ENCODE measurements around the gene PEAK1. TPM values are rescaled to one million over a fixed set of nuclear protein-coding genes. Genes with fewer than 3 reads are reported as not detected.

The PEAK1 gene
- polyA plus RNA-seq, 2 of the 4 experiments (the other 2 are of a cell fraction) = 7.5 to 13.7 TPM

GRCh38 chr15:77070495-77071304 lies 349.2 kb downstream of the PEAK1 start, which contains the start of gene TSPAN3 (continued):
- TF ChIP-seq CHD4 (IDR thresholded peaks at IDR 0.05; ENCODE audit: borderline replicate concordance) = no peak
- no peak for TF ChIP-seq USF2 (IDR thresholded peaks at IDR 0.05)
- no peak for TF ChIP-seq FOSB (CRISPR knock-in tag; IDR thresholded peaks at IDR 0.05)
- TF ChIP-seq GATA3 (IDR thresholded peaks at IDR 0.05; ENCODE audit: borderline replicate concordance) = 0 out of 2 replicates have a peak, but pooled peaks have one; percentile 5

- under 1% methylated on average over 5 of the region's 18 CpGs for WGBS (ENCODE audit: missing lambda C conversion rate)
- ATAC-seq = no peak; a peak in 1 of 6 replicates
These were observed 349.8 kb downstream of the PEAK1 start for GRCh38 chr15:77070180-77070494.

GRCh38 chr15:77069521-77070121 lies 350.3 kb downstream of the PEAK1 start:
- no peaks in the 10 kb centered on the region for H3K9me3 ChIP-seq
- TF ChIP-seq RNF2 (IDR thresholded peaks at IDR 0.05; ENCODE audit: borderline replicate concordance, low read depth) (no peak), NPAS2 (CRISPR knock-in tag; IDR thresholded peaks at IDR 0.05; ENCODE audit: borderline replicate concordance) (no peak), GATA3 (IDR thresholded peaks at IDR 0.05; ENCODE audit: borderline replicate concordance) (0 out of 2 replicates have a peak, but pooled peaks have one; percentile 6)
- no peak for ATAC-seq
- peaks cover 53% of the 10 kb centered on the region for H3K4me1 ChIP-seq
- peak overlapping the region; percentile 81 to 92 for H3K27ac ChIP-seq
- 37% methylated on average over 13 of the region's 13 CpGs for WGBS (ENCODE audit: missing lambda C conversion rate)
- CTCF ChIA-PET = interaction anchor here (0.8 to 1.3 kb wide), 3 partner anchors 8 to 474 kb away, joined by 3 to 4 read pairs (median 3); no protein-coding TSS in a partner anchor
- H3K4me2 ChIP-seq = peak overlapping the region; percentile 91
- FAIRE-seq = no peak
- peak overlapping the region; percentile 64 for H3K4me3 ChIP-seq
- DNase-seq (ENCODE audit: low read depth in 1 of 2, low spot score in 1 of 2) = peak in 1 of 2 experiments; percentile 50
- POLR2A ChIA-PET = interaction anchor here (0.6 to 0.9 kb wide), 2 partner anchors 9 to 347 kb away, joined by 3 read pairs; no protein-coding TSS in a partner anchor

More at GRCh38 chr15:77070180-77070494, 349.8 kb downstream of the PEAK1 start:
- no peak for DNase-seq (ENCODE audit: low read depth in 1 of 2, low spot score in 1 of 2)
- ChIA-PET CTCF (interaction anchor here (0.8 to 1.3 kb wide), 2 partner anchors 45 to 473 kb away, joined by 3 to 4 read pairs; no protein-coding TSS in a partner anchor), POLR2A (no interaction called here)
- peak overlapping the region; percentile 91 for H3K4me2 ChIP-seq
- H3K9me3 ChIP-seq = no peaks in the 10 kb centered on the region
- H3K4me3 ChIP-seq = peak overlapping the region; percentile 64
- H3K27ac ChIP-seq = peak overlapping the region; percentile 81 to 92
- FAIRE-seq = no peak
- H3K4me1 ChIP-seq = peaks cover 47% of the 10 kb centered on the region
- no peak for TF ChIP-seq JUN (IDR thresholded peaks at IDR 0.05)
- TF ChIP-seq MYC (IDR thresholded peaks at IDR 0.05; ENCODE audit: borderline replicate concordance, low read length) = no peak
- TF ChIP-seq GATA3 (IDR thresholded peaks at IDR 0.05; ENCODE audit: borderline replicate concordance) = 0 out of 2 replicates have a peak, but pooled peaks have one; percentile 5
- no peak for TF ChIP-seq ATOH8 (CRISPR knock-in tag; IDR thresholded peaks at IDR 0.05; ENCODE audit: low read depth)

- FAIRE-seq = peak; percentile 23
- 94% methylated on average over 7 of the region's 7 CpGs for WGBS (ENCODE audit: missing lambda C conversion rate)
- no peak overlapping the region for H3K4me3 ChIP-seq
- ChIA-PET CTCF (interaction anchor here (1.3 kb wide), 1 partner anchor 475 kb away, joined by 4 read pairs; no protein-coding TSS in a partner anchor), POLR2A (no interaction called here)
- no peak overlapping the region; a peak in 1 of 6 replicates for H3K27ac ChIP-seq
- H3K4me1 ChIP-seq = peaks cover 62% of the 10 kb centered on the region
- ATAC-seq = no peak
- peak overlapping the region; percentile 91; the same call in 2 of the 3 replicates for H3K4me2 ChIP-seq
- TF ChIP-seq CEBPB (IDR thresholded peaks at IDR 0.05) (no peak), FOSL2 (IDR thresholded peaks at IDR 0.05) (no peak), FOSL2 (CRISPR knock-in tag; IDR thresholded peaks at IDR 0.05) (no peak), ESRRA (IDR thresholded peaks at IDR 0.05; ENCODE audit: borderline replicate concordance, low read length) (no peak), E2F6 (IDR thresholded peaks at IDR 0.05; ENCODE audit: borderline replicate concordance, low read depth) (no peak)
- DNase-seq (ENCODE audit: low read depth in 1 of 2, low spot score in 1 of 2) = no peak
- H3K9me3 ChIP-seq = no peaks in the 10 kb centered on the region
These were observed 351.3 kb downstream of the PEAK1 start for GRCh38 chr15:77068633-77069032.

Measured in A549 (cell line).